Kidney epithelial cell (primary cell): ENCODE measurements around the gene NAGPA. TPM values are rescaled to one million over a fixed set of nuclear protein-coding genes. Genes with fewer than 3 reads are reported as not detected.

Experiments used
- DNase-seq: peaks from one replicate; pipeline ENCODE4 v3.0.0-alpha.2; 2010; ENCODE audit warnings: low read depth
- H3K27me3 ChIP-seq: 2 replicates; pipeline ENCODE4 v1.6.0; 2011; ENCODE audit warnings: low read length; ENCODE audit not compliant: control insufficient read depth, insufficient read depth
- H3K36me3 ChIP-seq: 2 replicates; pipeline ENCODE4 v1.5.1; 2011; ENCODE audit warnings: low read length; ENCODE audit not compliant: control insufficient read depth, insufficient read depth
- H3K4me3 ChIP-seq: 2 replicates; pipeline ENCODE4 v1.5.1; 2011; ENCODE audit warnings: low read depth, mild to moderate bottlenecking, control low read depth, low read length
- CTCF ChIP-seq: IDR thresholded peaks from 2 replicates; pipeline ENCODE4 v1.5.1; 2011; ENCODE audit warnings: mild to moderate bottlenecking, moderate library complexity, low read length, control low read depth, inconsistent platforms; ENCODE audit not compliant: insufficient read depth, poor library complexity, severe bottlenecking
- total RNA-seq: library from RNA; depleted of rRNA; stranded (reverse); fragments of >200 nt; gene quantifications from 2 replicates; pipeline ENCODE4 v1.2.3, GENCODE V29; 2015

The NAGPA gene
- total RNA-seq, 1 donor from 2014 or later = 40.0 TPM

GRCh38 chr16:4976611-4977145 lies 57.1 kb downstream of the NAGPA start:
- no peak for TF ChIP-seq CTCF
- no peaks in the 10 kb centered on the region for H3K36me3 ChIP-seq
- no peak for DNase-seq
- H3K27me3 ChIP-seq = peaks cover 12% of the 10 kb centered on the region
- H3K4me3 ChIP-seq = no peak overlapping the region

- DNase-seq = no peak
- TF ChIP-seq CTCF = no peak
- H3K27me3 ChIP-seq = peaks cover 9% of the 10 kb centered on the region
- H3K36me3 ChIP-seq = no peaks in the 10 kb centered on the region
- no peak overlapping the region for H3K4me3 ChIP-seq
Observed at GRCh38 chr16:4976079-4976478, 57.7 kb downstream of the NAGPA start.

Other genes with a start within 250 kb of the NAGPA start
- not detected in 2 replicates for gene SEPTIN12, start 245.6 kb downstream of the NAGPA start, total RNA-seq
- gene SMIM22, start 238.6 kb downstream of the NAGPA start, total RNA-seq = 37.0 TPM in 1 of 2 replicates, not detected in the other
- 24.3 and 25.9 TPM in 2 replicates for gene ROGDI, start 231.3 kb downstream of the NAGPA start, total RNA-seq
- 42.7 and 57.5 TPM in 2 replicates for gene GLYR1, start 186.6 kb downstream of the NAGPA start, total RNA-seq
- gene UBN1, start 186.5 kb downstream of the NAGPA start, total RNA-seq = 33.3 and 40.8 TPM in 2 replicates
- 25.5 and 26.5 TPM in 2 replicates for gene PPL, start 96.8 kb downstream of the NAGPA start, total RNA-seq
- not detected in 2 replicates for gene SEC14L5, start 75.6 kb downstream of the NAGPA start, total RNA-seq
- 1.0 TPM in 1 of 2 replicates, not detected in the other for gene C16orf89, start 32.0 kb upstream of the NAGPA start, total RNA-seq
- 33.0 and 33.5 TPM in 2 replicates for gene ALG1, start 37.9 kb upstream of the NAGPA start, total RNA-seq
- 7.8 and 16.8 TPM in 2 replicates for gene EEF2KMT, start 63.9 kb upstream of the NAGPA start, total RNA-seq